HG03439 (cell line): ENCODE measurements around the gene PRR9.
"Not testable (repeated sequence)": the region's sequence is repeated elsewhere in the genome, so short reads cannot be mapped to it uniquely, and the experiment has no call there.

Experiments used
- ATAC-seq: cut with Tn5 transposase; IDR thresholded peaks from one replicate; pipeline ENCODE4 v1.9.1; 2021; ENCODE audit warnings: mild to moderate bottlenecking, moderate library complexity; ENCODE audit not compliant: unreplicated experiment

PRR9 gene, protein sequence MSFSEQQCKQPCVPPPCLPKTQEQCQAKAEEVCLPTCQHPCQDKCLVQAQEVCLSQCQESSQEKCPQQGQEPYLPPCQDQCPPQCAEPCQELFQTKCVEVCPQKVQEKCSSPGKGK

DNA sequence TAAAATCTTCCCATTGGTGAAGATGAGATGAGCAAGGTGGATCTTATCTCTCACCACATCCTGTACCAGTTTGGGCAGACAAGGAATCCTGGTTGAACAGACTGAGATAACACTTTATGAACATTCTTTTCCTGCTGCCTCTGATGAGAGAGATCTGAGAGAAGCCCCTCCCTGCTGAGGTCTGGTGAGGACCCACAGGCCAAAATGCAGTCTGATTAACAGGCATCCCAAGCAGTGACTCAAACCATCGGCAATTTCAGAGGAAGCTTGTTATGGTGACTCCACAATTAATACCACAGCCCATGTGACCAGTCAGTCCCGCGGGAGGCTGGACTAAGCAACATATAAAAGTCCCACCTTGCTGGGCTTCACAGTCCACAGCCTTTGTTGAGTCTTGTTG, at the start of gene PRR9:
Gene PRR9 (plus strand): TSS at position 373 of the 400 bp plus-strand sequence. CDS start 561 bp downstream, outside the sequence.
- no peak for ATAC-seq

DNA sequence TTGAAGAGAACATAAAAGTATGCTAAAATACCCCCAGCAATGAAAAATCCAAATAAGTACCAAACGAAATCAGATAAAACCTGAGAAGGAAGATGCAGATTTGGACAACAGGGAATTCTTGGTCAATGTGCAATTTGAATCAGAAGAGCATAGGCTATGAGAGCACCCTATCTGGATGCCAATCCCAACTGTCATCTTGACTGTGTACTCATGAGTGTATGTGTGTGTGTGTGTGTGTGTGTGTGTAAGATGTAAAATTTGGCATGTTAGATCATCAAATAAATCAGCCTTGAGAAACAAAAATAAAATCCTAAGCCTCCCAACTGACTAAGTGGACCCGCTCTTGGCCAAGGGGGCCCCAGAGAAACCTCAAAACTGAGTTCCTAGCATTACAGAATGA, 48.7 kb upstream of the PRR9 start:
- ATAC-seq: no peak

DNA sequence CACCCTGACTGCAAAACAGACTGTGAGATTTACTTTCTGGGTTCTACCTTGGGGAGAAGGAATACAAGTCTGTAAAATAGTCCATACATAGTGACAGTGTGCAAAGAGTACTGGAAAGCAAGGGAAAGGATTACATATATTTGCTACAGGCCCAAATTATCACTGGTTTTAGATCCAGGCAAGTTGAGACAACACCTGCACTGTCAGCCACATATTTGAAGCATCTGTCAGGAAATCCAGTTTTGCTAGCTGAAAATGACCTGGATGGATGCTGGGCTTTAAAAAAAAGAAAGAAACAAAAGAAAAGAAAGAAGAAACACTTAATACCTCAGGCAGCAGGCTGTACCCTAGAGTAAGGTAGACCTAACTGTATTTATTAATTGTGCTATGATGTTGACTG, 42.8 kb upstream of the PRR9 start:
- no peak for ATAC-seq

DNA sequence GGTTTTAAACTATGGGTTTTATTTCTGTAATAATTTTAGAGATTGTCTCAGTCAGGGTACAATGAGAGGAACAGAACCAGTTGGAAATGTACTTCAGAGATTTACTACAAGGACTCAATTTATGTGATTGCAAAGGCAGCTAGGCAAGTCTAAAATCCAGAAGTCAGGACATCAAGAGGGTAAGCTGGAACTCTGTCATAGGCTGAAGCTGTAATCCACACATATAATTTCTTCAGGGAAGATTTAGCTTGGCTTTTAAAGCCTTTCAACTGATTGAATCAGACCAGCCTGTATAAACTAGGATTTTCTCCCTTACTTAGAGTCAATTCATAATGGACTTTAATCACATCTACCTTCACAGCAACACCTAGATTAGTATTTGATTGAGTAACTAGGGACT, 38.5 kb upstream of the PRR9 start:
- ATAC-seq: no peak

DNA sequence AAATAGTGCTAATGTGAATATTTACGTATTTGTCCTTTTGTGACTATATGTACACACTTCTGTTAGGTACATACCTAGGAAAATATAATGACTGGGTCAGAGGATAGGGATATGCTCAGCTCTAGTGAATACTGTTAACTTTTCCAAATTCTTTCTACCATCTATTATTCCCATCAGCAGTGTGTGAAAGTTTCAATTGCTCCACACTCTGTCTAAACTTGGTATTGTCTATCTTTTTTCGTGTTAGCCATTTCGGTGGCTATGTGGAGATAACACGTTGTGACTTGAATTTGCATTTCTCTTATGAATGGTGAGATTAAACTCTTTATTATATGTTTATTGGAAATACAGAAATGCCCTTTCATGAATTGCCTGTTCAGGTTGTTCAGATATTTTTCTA, 36.8 kb upstream of the PRR9 start:
- ATAC-seq: no peak

DNA sequence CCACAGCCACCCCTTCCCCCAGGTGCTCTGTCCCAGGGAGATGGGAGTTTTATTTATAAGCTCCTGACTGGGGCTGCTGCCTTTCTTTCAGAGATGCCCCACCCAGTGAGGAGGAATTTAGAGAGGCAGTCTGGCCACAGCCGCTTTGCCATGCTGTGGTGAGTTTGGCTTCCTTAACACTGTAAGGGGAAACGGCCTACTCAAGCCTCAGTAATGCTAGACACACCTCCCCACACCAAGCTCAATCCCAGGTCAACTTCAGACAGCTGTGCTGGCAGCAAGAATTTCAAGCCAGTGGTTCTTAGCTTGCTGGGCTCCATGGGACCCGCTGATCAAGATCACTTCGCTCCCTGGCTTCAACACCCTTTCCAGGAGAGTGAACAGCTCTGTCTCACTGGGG, 29.1 kb upstream of the PRR9 start:
- not testable (repeated sequence) for ATAC-seq

DNA sequence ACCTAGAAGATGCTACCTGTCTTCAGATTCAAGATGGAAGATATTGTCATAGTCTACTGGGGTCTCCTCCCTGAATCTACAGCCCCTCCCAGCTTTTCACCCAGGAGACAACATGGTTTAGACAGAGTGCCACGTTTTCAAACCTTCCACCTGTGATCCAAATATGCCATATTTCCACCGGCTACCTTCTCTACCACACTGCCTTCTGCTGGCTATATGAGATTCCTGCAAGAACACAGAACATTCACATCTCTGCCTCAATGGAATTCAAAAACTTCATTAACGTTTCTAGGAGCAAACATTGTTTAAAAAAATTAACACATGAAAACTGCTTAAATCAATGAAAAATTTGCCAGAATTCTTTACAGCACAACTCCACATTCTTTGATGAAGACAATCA, 27.0 kb upstream of the PRR9 start:
- ATAC-seq: no peak

DNA sequence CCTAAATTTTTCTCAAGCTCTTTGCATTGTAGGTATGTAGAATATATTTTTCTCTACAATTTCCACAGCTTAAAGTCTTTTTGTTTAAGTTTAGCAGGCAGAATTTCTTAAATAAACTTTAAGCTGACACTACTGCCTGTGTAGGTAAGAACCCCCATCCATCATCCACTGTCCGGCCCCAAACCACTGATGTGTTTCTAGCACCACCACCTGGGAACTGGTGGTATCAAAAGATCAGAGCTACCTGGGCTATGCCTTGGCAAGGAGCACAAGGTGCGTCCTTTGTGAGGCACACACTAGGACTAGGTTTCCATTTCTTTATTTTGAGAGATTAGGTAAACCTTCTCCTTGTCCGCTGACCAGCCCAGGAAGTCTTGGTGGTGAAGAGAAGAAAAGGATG, 24.7 kb upstream of the PRR9 start:
- ATAC-seq: no peak

DNA sequence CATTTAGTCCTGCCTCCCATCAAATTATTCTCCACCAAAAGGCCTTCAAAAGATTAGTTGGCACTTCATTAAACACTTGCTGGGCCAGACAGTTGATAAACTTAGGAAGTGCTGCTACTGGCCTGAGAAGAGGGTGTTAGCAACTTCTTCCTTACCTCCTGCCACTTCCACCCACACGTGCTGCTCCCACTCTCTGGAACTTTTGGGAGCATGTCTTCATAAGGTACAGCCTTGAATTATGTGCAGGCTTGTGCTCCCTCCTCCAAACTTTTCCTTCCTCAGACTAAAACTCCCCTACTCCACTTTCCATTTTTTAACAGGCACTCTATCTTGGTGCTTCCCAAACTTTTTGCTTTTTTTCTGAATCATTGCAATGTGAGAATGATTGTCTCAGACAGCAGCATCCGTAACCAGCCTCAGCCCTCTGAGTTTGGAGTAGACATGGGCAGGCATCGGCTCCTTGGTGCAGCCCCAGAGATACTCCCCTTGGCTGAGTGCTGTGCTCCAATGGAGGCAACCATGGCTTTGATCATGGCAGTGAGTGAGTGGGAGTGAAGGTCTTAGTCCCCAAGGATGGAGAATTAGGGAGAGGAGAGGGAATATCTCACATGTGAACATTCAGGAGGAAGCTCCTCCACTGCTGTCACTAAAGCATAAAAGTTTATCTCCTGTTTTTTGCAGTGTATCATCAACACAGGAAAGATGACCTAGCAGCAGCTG, 22.9 kb upstream of the PRR9 start:
- no peak for ATAC-seq

DNA sequence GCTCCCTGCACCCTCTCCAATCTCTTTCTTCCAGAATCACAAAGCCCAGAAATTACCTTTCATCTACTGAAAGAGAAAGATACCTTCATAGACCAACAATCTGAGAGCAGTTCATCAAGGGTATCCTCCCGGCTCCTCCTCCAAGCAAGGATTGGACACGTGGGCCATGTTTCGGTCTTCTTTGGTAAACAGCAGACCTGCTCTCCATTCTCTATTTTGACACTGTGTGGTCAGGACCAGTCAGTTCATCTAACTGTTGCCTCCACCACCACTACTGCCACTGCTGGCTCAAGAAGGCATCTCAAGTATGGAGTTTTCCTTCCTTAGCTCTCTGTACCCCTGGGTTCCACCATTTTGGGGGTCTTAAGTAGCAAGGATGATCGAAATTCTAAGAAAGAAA, 22.2 kb upstream of the PRR9 start:
- ATAC-seq: no peak

DNA sequence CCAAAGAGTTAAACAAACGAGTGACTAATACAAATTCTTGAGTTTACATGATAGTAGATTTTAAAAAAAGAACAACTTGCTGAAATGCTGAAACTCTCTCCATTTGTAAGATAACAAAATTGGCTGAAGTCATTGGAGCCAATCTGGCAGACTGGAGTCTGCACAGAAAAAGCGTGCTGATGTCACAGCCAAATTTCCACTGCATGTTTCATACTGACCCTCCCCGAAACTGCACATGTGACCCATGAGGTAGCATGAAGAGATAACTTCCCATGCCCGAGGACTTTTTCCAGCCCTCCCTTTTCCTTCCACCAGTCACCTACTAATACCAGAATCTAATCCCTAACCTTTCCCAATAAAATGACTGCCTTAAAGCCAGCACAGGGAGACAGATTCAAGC, 15.4 kb upstream of the PRR9 start:
- no peak for ATAC-seq

DNA sequence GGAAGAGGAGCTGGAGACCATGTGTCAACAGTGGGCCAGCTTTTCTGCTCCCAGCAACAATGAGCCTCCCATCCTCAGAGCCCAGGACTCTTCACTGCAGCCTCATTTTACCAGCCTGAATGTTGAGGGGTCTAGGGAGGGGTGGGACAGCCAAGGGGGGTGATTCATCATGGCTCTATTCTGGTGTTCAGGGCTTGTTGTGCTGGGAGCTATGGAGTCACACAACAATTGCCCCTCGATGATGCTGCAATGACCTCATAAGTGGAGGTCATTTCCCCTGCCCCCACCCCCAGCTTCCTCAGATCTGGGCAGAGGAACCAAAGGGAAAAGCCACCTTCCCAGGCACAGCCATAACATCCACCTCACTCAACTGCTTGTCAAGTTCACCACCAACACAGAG, 14.3 kb upstream of the PRR9 start, which contains the start of gene LELP1:
Gene LELP1 (plus strand): TSS at position 301 of the 400 bp plus-strand sequence. CDS start 1,278 bp downstream, outside the sequence.
- no peak for ATAC-seq

DNA sequence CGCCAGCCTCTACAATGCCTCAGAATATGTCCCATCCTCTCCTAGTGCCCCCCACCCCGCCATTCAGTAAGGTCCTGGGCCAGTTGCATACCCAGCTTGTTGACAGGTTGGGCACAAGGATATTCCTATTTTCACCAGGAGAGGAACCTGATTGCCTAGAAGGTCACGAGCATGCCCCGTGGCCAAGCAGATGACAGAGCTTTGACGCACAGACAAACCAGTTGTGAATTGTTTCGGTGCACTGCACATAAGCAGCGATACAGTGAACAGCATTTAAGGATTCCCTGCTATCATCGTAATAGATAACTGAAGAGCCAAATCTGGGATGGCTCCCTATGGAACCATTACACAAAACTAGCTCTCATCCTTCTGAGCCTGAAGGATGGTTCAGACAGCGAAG, 10.8 kb upstream of the PRR9 start:
- no peak for ATAC-seq

DNA sequence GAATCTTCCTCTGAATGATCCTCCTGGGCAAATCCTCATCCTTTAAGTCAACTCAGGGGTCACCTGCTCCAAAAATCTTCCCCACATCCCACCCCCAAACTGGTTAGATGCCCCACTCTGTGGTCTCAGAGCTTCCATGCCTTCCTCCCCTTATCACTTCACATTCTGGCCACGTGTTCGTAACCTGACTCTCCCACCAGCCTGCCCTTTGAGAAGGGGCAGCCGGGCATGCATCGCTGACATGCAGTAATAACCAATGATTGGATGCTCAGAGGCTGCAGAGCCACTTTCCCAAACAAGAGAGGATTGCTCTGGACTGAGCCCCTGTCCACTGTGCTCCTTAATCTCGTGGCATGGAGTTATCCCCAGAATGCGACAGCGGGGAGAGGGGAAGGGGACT, 7.2 kb upstream of the PRR9 start:
- no peak for ATAC-seq

DNA sequence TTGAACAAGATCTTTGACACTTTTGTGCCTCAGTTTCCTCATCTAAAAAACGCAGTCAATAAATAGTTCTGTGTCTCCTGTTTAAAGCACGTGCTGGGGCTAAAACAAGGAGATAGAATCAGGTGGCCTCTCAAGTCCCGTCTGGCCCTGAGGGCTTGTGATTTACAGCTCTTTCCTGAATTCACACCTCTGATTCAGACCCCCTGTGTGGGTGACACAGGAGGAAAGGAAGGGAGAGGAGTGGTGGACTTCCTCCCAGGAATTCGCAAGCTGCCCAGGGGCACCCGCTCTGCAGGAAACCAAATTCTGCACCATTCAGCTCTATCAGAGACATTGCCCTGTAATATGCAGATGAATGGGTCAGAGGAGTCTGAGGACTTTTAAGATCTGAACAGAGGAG, 5.2 kb upstream of the PRR9 start:
- no peak for ATAC-seq

DNA sequence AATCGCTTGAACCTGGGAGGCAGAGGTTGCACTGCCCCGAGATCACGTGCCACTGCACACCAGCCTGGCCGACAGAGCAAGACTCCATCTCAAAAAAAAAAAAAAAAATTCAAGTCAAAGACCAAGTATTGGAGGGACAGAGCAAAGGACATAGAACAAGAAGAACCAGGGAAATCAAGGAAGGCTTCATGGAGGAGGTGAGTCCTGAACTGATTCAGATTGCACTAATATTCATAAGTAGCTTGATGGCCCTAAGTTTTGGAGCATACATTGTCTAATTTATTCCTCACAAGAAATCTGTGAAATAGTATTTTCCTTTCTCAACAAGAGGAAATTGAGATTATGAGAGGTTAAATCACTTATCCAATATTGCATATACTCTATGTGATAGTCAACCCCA, 3.9 kb upstream of the PRR9 start:
- ATAC-seq: no peak

DNA sequence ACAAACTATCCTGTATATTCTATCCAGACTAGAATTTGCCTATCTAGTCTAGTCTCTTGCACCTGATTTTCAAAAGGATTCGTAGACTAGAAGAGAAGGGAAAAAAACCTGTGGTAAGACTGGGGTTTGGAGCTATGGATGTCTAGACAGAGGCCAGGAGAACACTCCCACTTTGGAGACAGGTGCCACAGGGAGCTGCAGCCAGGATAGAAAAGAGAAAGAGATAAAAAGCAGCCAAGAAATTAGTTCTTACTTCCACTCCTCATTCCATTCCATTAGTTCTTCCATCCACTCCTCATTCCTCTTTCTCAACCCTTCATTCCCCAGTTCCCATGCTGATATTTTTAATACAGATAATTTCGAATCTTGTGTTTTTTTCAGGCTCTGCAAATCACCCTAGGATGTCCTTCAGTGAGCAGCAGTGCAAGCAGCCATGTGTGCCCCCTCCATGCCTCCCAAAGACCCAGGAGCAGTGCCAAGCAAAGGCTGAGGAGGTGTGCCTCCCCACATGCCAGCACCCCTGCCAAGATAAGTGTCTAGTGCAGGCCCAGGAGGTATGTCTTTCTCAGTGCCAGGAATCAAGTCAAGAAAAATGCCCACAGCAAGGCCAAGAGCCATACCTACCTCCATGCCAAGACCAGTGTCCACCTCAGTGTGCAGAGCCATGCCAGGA, 496 bp downstream of the PRR9 start:
- no peak for ATAC-seq

DNA sequence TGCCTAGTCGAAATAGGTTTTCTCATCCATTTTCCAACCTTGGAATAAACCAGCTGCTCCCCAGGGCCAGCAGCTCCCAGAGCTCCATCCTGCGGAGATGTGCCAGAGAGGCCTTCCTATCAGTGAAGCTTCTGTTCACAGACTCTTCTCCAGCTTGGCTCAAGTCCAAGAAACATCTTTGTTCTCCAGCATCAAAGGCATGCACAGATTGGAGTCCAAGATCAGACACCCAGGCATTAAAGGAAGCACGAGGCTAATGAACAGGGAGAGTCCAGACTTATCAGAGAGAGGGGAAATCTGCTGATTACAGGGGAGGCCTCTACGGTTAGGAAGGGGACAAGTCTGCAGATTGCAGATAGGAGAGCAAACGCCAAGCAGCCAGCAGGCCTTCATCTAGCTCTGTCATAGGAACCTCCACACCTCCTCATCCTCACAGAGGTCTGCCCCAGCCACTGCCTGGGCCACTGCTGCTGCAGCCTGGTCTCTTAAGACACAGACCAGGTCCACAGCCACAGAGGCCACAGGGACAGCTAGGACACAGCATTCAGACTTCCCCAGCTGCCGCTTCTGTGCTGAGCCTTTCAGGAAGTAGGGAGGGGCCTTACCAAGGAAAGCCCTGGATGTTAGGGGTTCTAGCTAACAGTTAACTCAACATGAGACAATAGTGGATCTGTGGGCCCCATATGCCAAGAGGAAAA, 3.4 kb downstream of the PRR9 start:
- no peak for ATAC-seq

DNA sequence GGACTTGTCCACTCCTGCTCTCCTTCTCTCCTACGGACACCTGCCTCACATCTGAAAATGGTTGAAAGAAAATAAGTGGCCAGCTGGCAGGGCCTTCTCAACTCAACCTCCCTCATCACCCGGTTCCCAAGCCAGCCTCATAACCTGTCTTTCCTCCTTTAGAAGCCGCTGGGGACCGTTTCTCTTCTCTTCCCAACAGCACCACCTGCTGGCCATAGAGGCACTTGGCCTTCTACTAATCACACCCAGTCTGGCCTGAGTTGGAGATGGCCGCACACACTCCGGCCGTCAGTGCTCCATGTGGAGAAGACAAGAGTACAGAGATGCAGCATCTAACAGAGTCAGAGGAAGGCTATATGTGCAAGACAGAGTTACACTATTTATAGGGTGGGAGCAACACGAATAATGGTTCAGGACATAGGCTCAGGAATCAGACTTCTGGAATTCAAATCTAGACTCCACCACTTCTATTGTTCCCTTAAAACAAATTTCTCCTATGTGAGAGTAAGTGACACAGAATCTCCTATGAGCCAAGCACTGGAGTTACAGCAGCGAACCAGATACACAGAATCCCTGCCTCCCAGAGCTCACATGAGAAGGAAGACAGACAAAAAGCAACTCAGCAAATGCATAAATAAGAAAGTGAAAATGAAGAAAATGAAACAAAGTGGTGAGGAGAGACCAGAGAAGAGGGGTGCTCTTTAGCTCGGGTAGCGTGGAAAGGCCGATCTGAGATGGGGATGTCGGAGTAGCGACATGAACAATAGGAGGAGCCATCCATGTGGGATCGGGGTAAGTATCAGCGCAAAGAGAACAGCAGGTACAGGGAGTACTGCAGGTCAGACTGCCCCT, 5.9 kb downstream of the PRR9 start:
- ATAC-seq: peak; percentile 85

DNA sequence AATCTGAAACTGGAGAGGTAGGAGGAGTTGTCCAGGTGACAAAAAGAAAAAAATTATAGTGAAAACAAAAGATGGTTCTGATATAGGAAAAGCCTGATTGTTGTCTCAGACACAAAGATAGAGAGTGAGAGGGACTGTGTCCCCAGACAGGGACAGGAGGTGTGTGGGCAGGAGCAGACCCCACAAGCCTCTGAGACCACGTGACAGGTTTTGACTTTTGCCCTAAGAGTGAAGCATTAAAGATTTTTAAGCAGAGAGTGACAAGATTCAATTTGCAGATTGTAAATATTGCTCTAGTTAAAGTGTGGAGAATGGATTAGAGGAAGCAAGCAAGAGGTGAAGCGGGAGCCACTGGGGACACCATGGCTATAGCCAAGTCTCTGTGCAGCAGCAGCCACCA, 10.4 kb downstream of the PRR9 start:
- no peak for ATAC-seq

DNA sequence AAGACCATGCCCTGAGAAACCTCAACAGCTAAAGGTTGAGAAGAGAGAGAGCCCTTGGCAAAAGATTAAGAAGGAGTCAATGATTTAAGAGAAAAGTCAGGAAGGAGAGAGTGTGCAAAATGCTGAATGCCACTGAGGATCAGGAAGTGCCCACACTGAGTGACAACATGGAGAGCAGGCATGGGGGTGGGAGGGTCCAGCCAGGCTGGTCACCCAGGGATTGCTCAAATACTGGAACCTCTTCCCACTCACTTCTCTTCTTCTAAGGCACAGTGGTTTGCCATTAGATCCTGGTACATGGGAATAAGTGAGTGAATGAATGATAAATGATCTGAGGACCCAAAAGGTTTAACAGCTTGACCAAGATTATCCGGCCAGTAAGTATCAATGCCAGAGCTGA, 11.1 kb downstream of the PRR9 start:
- no peak for ATAC-seq
